Muscle of leg (tissue), 11 donors: Measurements from ENCODE around the gene NAGS. TPM values are rescaled to one million over a fixed set of nuclear protein-coding genes. Genes with fewer than 3 reads are reported as not detected.
"Not testable (repeated sequence)": the region's sequence is repeated elsewhere in the genome, so short reads cannot be mapped to it uniquely, and the experiment has no call there.

Experiments
- DNase-seq: peaks from one replicate; pipeline ENCODE4 v3.0.0; 2013
- H3K27ac ChIP-seq: one replicate; pipeline ENCODE4 v1.5.1; 2013; ENCODE audit warnings: mild to moderate bottlenecking, low read length, control low read depth
- H3K27me3 ChIP-seq: one replicate; pipeline ENCODE4 v1.6.1; 2013; ENCODE audit warnings: low read length; ENCODE audit not compliant: control insufficient read depth, insufficient read depth
- H3K36me3 ChIP-seq: one replicate; pipeline ENCODE4 v1.6.1; 2013; ENCODE audit warnings: low read length; ENCODE audit not compliant: control insufficient read depth, insufficient read depth
- H3K4me1 ChIP-seq: one replicate; pipeline ENCODE4 v1.6.1; 2013; ENCODE audit warnings: low read length; ENCODE audit not compliant: control insufficient read depth, insufficient read depth
- H3K4me3 ChIP-seq: one replicate; pipeline ENCODE4 v1.5.1; 2013; ENCODE audit warnings: low read length, control low read depth
- H3K9me3 ChIP-seq: replicated peaks from 2 replicates; pipeline ENCODE4 v1.6.1; 2013; ENCODE audit warnings: low read depth, low read length; ENCODE audit not compliant: control insufficient read depth
- WGBS: methylation state at CpG from one replicate; pipeline ENCODE4 v1.1.5; 2013; ENCODE audit warnings: missing lambda C conversion rate; ENCODE audit not compliant: insufficient coverage; 5-methylcytosine and 5-hydroxymethylcytosine counted together
- polyA plus RNA-seq, 8 donors: library from polyadenylated mRNA; unstranded; fragments of 120-200 nt; gene quantifications; one replicate each; pipeline versions ENCODE4 v1.2.1 to v1.2.3, GENCODE V29; 2013; ENCODE audit warnings: inconsistent platforms in 1 of 8, low replicate concordance in 1 of 8; ENCODE audit not compliant: insufficient read length in 8 of 8, insufficient read depth in 1 of 8
- total RNA-seq: library from RNA; stranded (reverse); fragments of 120-200 nt; gene quantifications from one replicate; pipeline ENCODE4 v1.2.4, GENCODE V29; 2013

Gene NAGS
- total and polyA plus RNA-seq, 9 donors: 0.38 to 2.3 (median 0.58) TPM

GRCh38 chr17:44021227-44021626 is 16.8 kb downstream of the NAGS start:
- not testable (repeated sequence) for H3K27ac ChIP-seq, H3K4me1 ChIP-seq, H3K27me3 ChIP-seq, H3K9me3 ChIP-seq, DNase-seq, H3K4me3 ChIP-seq
- 86% methylated on average over 2 of the region's 7 CpGs for WGBS
- H3K36me3 ChIP-seq: peaks cover 18% of the 10 kb centered on the region

- H3K27ac ChIP-seq: no peak overlapping the region
- H3K4me3 ChIP-seq: no peak overlapping the region
- WGBS: 78% methylated on average over 2 of the region's 2 CpGs
- DNase-seq: no peak
- H3K4me1 ChIP-seq: peaks cover 8% of the 10 kb centered on the region
- no peaks in the 10 kb centered on the region for H3K9me3 ChIP-seq
- no peaks in the 10 kb centered on the region for H3K27me3 ChIP-seq
- H3K36me3 ChIP-seq: peaks cover 18% of the 10 kb centered on the region
These were observed 17.8 kb downstream of the NAGS start for GRCh38 chr17:44022246-44022645.

- 86% methylated on average over 22 of the region's 22 CpGs for WGBS
These were observed 19.3 kb downstream of the NAGS start for GRCh38 chr17:44023545-44024270.

GRCh38 chr17:44024271-44024663 is 19.8 kb downstream of the NAGS start:
- H3K36me3 ChIP-seq: peaks cover 29% of the 10 kb centered on the region
- peaks cover 8% of the 10 kb centered on the region for H3K4me1 ChIP-seq
- 49% methylated on average over 6 of the region's 6 CpGs for WGBS
- no peaks in the 10 kb centered on the region for H3K9me3 ChIP-seq
- DNase-seq: no peak
- no peak overlapping the region for H3K27ac ChIP-seq
- no peak overlapping the region for H3K4me3 ChIP-seq
- H3K27me3 ChIP-seq: no peaks in the 10 kb centered on the region

More at GRCh38 chr17:44023545-44024270, 19.3 kb downstream of the NAGS start:
- H3K4me3 ChIP-seq: no peak overlapping the region
- H3K27ac ChIP-seq: no peak overlapping the region
- no peak for DNase-seq
- H3K9me3 ChIP-seq: no peaks in the 10 kb centered on the region
- H3K36me3 ChIP-seq: peaks cover 24% of the 10 kb centered on the region
- no peaks in the 10 kb centered on the region for H3K27me3 ChIP-seq
- peaks cover 8% of the 10 kb centered on the region for H3K4me1 ChIP-seq

- H3K9me3 ChIP-seq: no peaks in the 10 kb centered on the region
- H3K27me3 ChIP-seq: no peaks in the 10 kb centered on the region
- H3K4me3 ChIP-seq: no peak overlapping the region
- DNase-seq: no peak
- peaks cover 8% of the 10 kb centered on the region for H3K4me1 ChIP-seq
- H3K27ac ChIP-seq: no peak overlapping the region
- H3K36me3 ChIP-seq: peaks cover 32% of the 10 kb centered on the region
- WGBS: 66% methylated on average over 4 of the region's 4 CpGs
These were observed 20.4 kb downstream of the NAGS start for GRCh38 chr17:44024853-44025252.

- WGBS: 77% methylated on average over 3 of the region's 5 CpGs
- no peak for DNase-seq
- Histone ChIP-seq H3K9me3 (no peaks in the 10 kb centered on the region), H3K27ac (no peak overlapping the region), H3K36me3 (peaks cover 39% of the 10 kb centered on the region), H3K4me3 (no peak overlapping the region), H3K27me3 (no peaks in the 10 kb centered on the region), H3K4me1 (no peaks in the 10 kb centered on the region)
These were observed 25.3 kb downstream of the NAGS start for GRCh38 chr17:44029736-44030135.

- Histone ChIP-seq H3K27me3 (no peaks in the 10 kb centered on the region), H3K36me3 (peaks cover 39% of the 10 kb centered on the region), H3K4me1 (no peaks in the 10 kb centered on the region), H3K9me3 (no peaks in the 10 kb centered on the region), H3K27ac (no peak overlapping the region), H3K4me3 (no peak overlapping the region)
- no peak for DNase-seq
- WGBS: 89% methylated on average over 1 of the region's 3 CpGs
These were observed 26.1 kb downstream of the NAGS start for GRCh38 chr17:44030482-44030881.

- Histone ChIP-seq H3K9me3 (no peaks in the 10 kb centered on the region), H3K27me3 (no peaks in the 10 kb centered on the region), H3K36me3 (peaks cover 51% of the 10 kb centered on the region), H3K4me1 (peaks cover 2% of the 10 kb centered on the region), H3K27ac (no peak overlapping the region), H3K4me3 (no peak overlapping the region)
- no peak for DNase-seq
- WGBS: 63% methylated on average over 1 of the region's 3 CpGs
These were observed 29.5 kb downstream of the NAGS start for GRCh38 chr17:44033861-44034408.

GRCh38 chr17:44034688-44035087 is 30.3 kb downstream of the NAGS start:
- H3K4me1 ChIP-seq, H3K4me3 ChIP-seq, H3K9me3 ChIP-seq, H3K27me3 ChIP-seq, DNase-seq, H3K27ac ChIP-seq: not testable (repeated sequence)
- peaks cover 44% of the 10 kb centered on the region for H3K36me3 ChIP-seq
- WGBS: no CpG with 5 or more reads among the region's 3 CpGs

- Histone ChIP-seq H3K9me3 (no peaks in the 10 kb centered on the region), H3K27ac (no peak overlapping the region), H3K36me3 (peaks cover 33% of the 10 kb centered on the region), H3K4me3 (no peak overlapping the region), H3K27me3 (no peaks in the 10 kb centered on the region), H3K4me1 (peaks cover 12% of the 10 kb centered on the region)
- no CpG with 5 or more reads among the region's 2 CpGs for WGBS
- no peak for DNase-seq
These were observed 33.0 kb downstream of the NAGS start for GRCh38 chr17:44037471-44037870.
